Small intestine (tissue), 7 donors: ENCODE results near the gene FLRT2. TPM values are rescaled to one million over a fixed set of nuclear protein-coding genes. Genes with fewer than 3 reads are reported as not detected.

ENCODE experiments used
- DNase-seq, 2 donors: peaks; one replicate each; pipeline versions ENCODE4 v3.0.0 to v3.0.0-alpha.2; 2013
- FAIRE-seq: peaks from 2 replicates; lab custom pipeline; 2012; peaks lifted over from hg19 to GRCh38; lab: Jason Lieb, UNC
- H3K27ac ChIP-seq, 3 donors: one replicate each; pipeline ENCODE4 v1.5.1; 2013; ENCODE audit warnings: low read length in 2 of 3, mild to moderate bottlenecking in 2 of 3, control low read depth in 1 of 3, inconsistent platforms in 1 of 3, low read depth in 1 of 3, moderate library complexity in 1 of 3
- H3K27me3 ChIP-seq, 3 donors: one replicate each; pipeline ENCODE4 v1.6.1; 2013; ENCODE audit warnings: low read length in 3 of 3, inconsistent platforms in 1 of 3; ENCODE audit not compliant: control insufficient read depth in 3 of 3, insufficient read depth in 3 of 3
- H3K36me3 ChIP-seq, 3 donors: one replicate each; pipeline ENCODE4 v1.6.1; 2013; ENCODE audit warnings: low read length in 3 of 3, inconsistent platforms in 1 of 3, low read depth in 1 of 3, mild to moderate bottlenecking in 1 of 3, moderate library complexity in 1 of 3; ENCODE audit not compliant: control insufficient read depth in 3 of 3, insufficient read depth in 2 of 3
- H3K4me1 ChIP-seq, 3 donors: one replicate each; pipeline ENCODE4 v1.6.1; 2013; ENCODE audit warnings: low read length in 2 of 3, inconsistent platforms in 1 of 3, low read depth in 1 of 3, mild to moderate bottlenecking in 1 of 3, moderate library complexity in 1 of 3; ENCODE audit not compliant: control insufficient read depth in 3 of 3, insufficient read depth in 2 of 3
- H3K4me3 ChIP-seq, 3 donors: one replicate each; pipeline ENCODE4 v1.5.1; 2013; ENCODE audit warnings: low read length in 3 of 3, control low read depth in 1 of 3, inconsistent platforms in 1 of 3, low read depth in 1 of 3, mild to moderate bottlenecking in 1 of 3, moderate library complexity in 1 of 3
- H3K9me3 ChIP-seq, 2 donors: one replicate each; pipeline ENCODE4 v1.6.1; 2013; ENCODE audit warnings: low read depth in 1 of 2, low read length in 1 of 2; ENCODE audit not compliant: control insufficient read depth in 2 of 2, insufficient read depth in 1 of 2
- WGBS, 3 donors: extraction: QIAGEN DNeasy Blood & Tissue Kit; methylation state at CpG; one replicate each; pipeline ENCODE4 v1.1.7; 2013; 5-methylcytosine and 5-hydroxymethylcytosine counted together
- polyA plus RNA-seq, 4 donors: library from polyadenylated mRNA; stranded (reverse) in 3 of 4; unstranded in 1 of 4; fragments of 200-250 nt in 3 of 4; fragments of 120-200 nt in 1 of 4; gene quantifications; one replicate each; pipeline versions ENCODE4 v1.2.1 to v1.2.3, GENCODE V29; 2013
- donor health status: healthy with polysubstance abuse.
- donor health status: control.
- donor health status: control.
- donor health status: Bipolar disorder and iron deficiency.
- donor health status: healthy.

FLRT2 gene
- polyA plus RNA-seq, 4 donors = under 0.01 to 15.2 (median 2.7) TPM; not detected in 1

DNA sequence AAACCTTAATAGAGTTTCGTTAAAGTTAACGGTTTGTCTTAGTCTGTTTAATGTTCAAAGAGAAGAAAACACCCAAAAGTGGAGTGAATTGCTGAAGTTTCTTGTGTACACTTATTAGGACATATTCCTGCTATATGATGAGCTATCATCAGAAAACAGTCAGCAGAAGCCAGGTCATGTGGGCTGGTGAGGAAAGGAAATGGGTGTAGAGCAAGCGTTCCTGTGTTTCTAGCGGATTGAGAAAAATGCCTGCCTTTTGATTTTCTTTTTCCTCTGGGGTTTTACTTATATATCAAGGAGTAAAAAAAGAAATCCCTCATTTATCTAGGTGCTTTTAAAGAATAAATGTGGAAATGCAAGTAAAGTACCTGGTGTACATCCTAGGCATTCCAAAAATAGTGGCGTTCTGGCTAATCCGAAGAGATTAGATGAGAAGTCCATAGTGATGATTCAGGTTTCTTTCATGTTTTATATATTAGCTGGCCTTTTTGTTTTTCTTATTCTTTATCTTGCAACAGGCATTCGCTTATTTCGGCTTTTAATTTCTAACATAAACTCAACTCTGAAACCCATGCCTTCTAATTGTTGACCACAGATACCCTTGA, 50.7 kb downstream of the FLRT2 start:
- 90 to 97% (median 91%) methylated on average over 8 of the region's 8 CpGs for WGBS, 3 donors

DNA sequence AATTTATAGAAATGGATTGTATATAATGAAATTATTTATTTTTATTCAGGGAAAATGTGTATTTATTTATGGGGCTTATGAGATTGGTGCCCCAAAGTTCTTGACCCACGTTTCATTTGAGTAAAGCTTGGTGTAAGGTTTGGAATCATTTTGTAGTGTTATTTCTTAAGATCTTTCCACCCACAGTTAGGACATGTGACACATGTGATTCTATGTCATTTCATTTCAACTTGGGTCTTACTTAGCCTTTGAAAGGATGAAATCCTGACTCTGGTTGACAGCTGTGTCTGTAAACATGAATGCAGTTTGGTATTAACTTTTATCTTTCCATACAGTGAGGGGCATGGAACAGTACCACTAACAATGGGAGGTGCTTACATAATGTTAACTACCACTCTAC, 51.7 kb downstream of the FLRT2 start:
- FAIRE-seq (no peak), DNase-seq (no peak)
- H3K36me3 ChIP-seq = peaks cover 0 to 3% (median 0%) of the 10 kb centered on the region in 3 donors
- no peak overlapping the region for H3K4me3 ChIP-seq
- no peaks in the 10 kb centered on the region for H3K4me1 ChIP-seq
- H3K27me3 ChIP-seq = no peaks in the 10 kb centered on the region
- H3K27ac ChIP-seq = no peak overlapping the region
- peaks cover 0 to 3% of the 10 kb centered on the region in 2 donors for H3K9me3 ChIP-seq
- WGBS, 3 donors = 52 to 59% (median 55%) methylated on average over 1 of the region's 1 CpG

More for the DNA sequence above, 50.7 kb downstream of the FLRT2 start:
- no peak for DNase-seq
- H3K27me3 ChIP-seq = no peaks in the 10 kb centered on the region
- H3K4me1 ChIP-seq = no peaks in the 10 kb centered on the region
- H3K36me3 ChIP-seq = peaks cover 0 to 3% (median 0%) of the 10 kb centered on the region in 3 donors
- no peak overlapping the region for H3K27ac ChIP-seq
- no peak overlapping the region for H3K4me3 ChIP-seq
- peaks cover 0 to 3% of the 10 kb centered on the region in 2 donors for H3K9me3 ChIP-seq
- FAIRE-seq = no peak

DNA sequence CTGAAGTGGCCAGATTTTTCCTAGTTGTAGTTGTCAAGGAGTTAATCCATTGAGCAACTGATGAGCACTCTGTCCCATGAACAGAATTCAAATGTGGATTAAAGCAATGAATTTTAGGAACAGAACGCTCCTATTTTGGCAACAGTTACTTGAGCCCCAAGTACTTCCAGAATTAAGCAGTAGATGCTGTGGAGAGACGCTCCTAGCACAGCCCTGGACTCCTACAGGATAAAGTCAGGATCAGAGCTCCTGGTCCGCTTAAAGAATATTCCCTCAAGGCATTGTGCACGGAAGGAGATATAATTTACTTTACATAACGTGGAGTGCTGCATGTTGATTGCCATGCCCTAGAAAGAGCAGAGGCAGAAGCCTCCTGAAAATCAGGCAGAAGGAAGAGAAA, 53.4 kb downstream of the FLRT2 start:
- H3K36me3 ChIP-seq = no peaks in the 10 kb centered on the region
- peaks cover 0 to 3% of the 10 kb centered on the region in 2 donors for H3K9me3 ChIP-seq
- H3K4me3 ChIP-seq = no peak overlapping the region
- 70 to 76% (median 75%) methylated on average over 5 of the region's 5 CpGs for WGBS, 3 donors
- DNase-seq = no peak
- no peaks in the 10 kb centered on the region for H3K4me1 ChIP-seq
- H3K27me3 ChIP-seq = no peaks in the 10 kb centered on the region
- H3K27ac ChIP-seq = no peak overlapping the region
- FAIRE-seq = no peak

DNA sequence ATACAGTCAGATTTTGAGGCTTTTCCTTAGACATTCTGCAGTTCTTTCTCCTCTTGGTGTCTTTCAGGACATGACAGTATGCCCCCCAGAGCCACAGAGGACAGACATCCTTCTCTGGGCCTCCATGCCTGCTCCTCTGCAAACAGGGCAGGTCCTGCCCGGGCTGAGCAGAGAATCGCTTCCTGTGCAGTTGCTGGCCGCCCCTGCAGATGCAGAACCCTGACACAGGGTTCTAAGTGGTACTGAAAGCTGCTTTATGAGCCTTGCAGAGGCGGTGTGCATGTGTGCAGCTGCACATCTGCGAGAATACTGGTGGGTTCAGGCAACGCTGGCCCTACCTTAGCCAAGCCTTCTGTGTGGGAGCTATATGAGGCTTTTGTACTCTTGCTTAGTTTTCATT, 54.5 kb downstream of the FLRT2 start:
- WGBS, 3 donors = 58 to 69% (median 64%) methylated on average over 6 of the region's 6 CpGs
- Histone ChIP-seq H3K4me3 (no peak overlapping the region), H3K36me3 (no peaks in the 10 kb centered on the region), H3K27me3 (no peaks in the 10 kb centered on the region), H3K4me1 (no peaks in the 10 kb centered on the region), H3K27ac (no peak overlapping the region), H3K9me3 (peaks cover 0 to 3% of the 10 kb centered on the region in 2 donors)
- no peak for FAIRE-seq
- no peak for DNase-seq

DNA sequence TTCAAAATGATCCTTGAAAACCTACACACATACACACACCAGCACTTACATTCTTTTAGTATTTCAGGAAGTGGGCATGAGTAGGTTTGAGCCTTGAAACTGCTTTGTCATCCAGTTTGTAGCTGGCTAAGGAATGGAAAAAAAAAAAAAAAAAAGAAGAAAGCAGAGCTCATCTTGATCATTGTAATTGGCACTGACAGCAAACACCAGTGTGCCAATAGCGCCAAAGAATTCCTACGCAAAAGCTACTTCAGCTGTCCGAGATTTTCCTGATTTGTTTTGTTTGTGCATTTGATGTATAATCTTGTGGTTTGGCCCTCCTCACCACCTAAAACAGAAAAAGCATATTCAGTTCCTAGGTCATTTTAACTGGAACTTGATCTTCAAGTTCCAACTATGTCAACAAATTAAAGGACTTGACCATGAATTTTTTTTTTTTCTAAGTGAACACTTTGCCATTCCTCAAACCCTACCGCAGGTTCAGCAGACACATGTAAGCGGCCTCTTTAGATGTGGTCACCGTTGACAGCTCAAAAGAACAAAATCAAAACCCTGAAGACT, 57.3 kb downstream of the FLRT2 start:
- Histone ChIP-seq H3K36me3 (no peaks in the 10 kb centered on the region), H3K9me3 (peaks cover 0 to 3% of the 10 kb centered on the region in 2 donors), H3K27me3 (no peaks in the 10 kb centered on the region), H3K4me1 (no peaks in the 10 kb centered on the region), H3K4me3 (no peak overlapping the region), H3K27ac (no peak overlapping the region)
- no peak for DNase-seq
- 55 to 76% (median 57%) methylated on average over 6 of the region's 6 CpGs for WGBS, 3 donors
- no peak for FAIRE-seq

DNA sequence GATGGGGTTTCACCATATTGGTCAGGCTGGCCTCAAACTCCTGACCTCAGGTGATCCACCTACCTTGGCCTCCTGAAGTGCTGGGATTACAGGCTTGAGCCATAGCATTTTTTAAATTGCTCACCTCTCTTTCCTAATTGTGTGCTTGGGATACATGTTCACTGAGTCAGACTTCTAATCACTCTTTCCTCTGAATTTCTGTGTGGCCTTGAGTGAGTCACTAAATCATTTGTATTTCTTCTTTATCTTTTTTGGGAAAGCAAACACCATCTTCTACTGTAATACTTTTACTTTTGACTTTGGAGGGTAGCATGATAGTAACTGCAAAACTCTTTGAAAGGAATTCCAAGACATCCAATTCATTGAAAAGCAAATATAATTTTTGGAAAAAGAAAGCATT, 60.8 kb downstream of the FLRT2 start:
- no peak overlapping the region for H3K27ac ChIP-seq
- H3K27me3 ChIP-seq = no peaks in the 10 kb centered on the region
- no peaks in the 10 kb centered on the region for H3K4me1 ChIP-seq
- no peaks in the 10 kb centered on the region for H3K9me3 ChIP-seq
- DNase-seq = no peak
- H3K4me3 ChIP-seq = no peak overlapping the region
- no peaks in the 10 kb centered on the region for H3K36me3 ChIP-seq
- FAIRE-seq = no peak

DNA sequence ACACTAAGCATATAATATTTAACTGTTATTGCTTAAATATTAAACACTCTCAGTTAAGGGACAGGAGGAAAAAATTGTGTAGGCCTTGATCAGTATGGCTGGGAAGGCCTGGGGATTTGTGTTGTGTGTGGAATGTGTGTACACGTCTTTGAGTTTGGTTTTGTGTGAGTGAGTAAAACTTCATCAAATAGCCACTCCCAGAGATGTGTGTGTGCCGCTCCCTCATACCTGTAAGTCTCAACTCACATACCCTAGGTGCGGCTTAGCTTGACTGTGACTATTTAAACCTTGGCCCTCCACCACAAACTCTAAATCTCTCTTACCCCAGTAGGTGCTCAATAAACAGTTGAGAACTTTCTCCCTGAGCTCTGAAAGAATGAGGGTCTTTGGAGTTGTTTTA, 64.3 kb downstream of the FLRT2 start:
- no peak for FAIRE-seq

DNA sequence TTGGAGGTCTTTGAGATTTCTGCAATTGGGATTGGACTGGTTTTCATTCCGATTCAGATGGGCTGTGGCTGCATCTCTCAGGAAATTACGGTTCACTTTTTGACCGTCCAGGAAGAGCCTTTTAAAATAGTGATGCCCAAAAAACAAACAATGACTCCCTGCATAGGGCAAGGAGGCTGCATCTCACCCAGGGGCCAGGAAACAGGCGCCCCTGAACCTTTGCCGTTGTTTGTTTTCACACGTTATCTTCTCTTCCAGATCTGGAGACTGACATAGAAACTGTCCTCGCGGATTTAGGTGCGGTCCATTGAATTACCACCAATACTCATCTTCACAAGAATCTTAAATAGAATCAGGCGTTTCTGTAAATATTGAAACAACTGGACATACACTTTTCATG, 66.0 kb downstream of the FLRT2 start:
- H3K9me3 ChIP-seq = no peaks in the 10 kb centered on the region
- DNase-seq (no peak), FAIRE-seq (no peak)
- WGBS, 3 donors = 81 to 88% (median 86%) methylated on average over 10 of the region's 10 CpGs
- no peak overlapping the region for H3K4me3 ChIP-seq
- H3K36me3 ChIP-seq = no peaks in the 10 kb centered on the region
- H3K27ac ChIP-seq = no peak overlapping the region
- no peaks in the 10 kb centered on the region for H3K4me1 ChIP-seq
- no peaks in the 10 kb centered on the region for H3K27me3 ChIP-seq

More for the DNA sequence above, 64.3 kb downstream of the FLRT2 start:
- no peaks in the 10 kb centered on the region for H3K4me1 ChIP-seq
- H3K27ac ChIP-seq = no peak overlapping the region
- no peaks in the 10 kb centered on the region for H3K36me3 ChIP-seq
- no peaks in the 10 kb centered on the region for H3K27me3 ChIP-seq
- 78 to 91% (median 87%) methylated on average over 3 of the region's 3 CpGs for WGBS, 3 donors
- no peak for DNase-seq
- no peaks in the 10 kb centered on the region for H3K9me3 ChIP-seq
- no peak overlapping the region for H3K4me3 ChIP-seq

DNA sequence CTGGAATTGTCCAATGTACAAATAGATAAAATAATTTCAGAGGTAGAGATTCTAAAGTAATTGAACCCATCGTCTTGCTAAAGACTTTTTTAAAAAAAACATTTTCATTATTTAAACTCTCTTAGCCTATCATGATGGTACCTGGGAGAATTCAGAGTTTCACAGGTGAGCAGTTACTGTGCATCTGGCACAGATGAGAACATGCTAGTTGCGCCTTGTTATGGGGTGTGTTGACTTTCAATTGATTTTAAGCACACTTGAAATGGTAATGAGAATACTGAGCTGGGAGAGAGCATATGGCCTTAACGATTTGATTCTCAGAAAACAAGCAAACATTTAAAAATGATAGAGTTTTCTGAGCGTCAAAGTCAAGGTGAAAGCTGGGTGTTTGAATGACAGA, 66.6 kb downstream of the FLRT2 start:
- FAIRE-seq = no peak
- WGBS, 3 donors = 79 to 88% (median 84%) methylated on average over 4 of the region's 4 CpGs

More for the DNA sequence above, 66.6 kb downstream of the FLRT2 start:
- Histone ChIP-seq H3K4me3 (no peak overlapping the region), H3K27me3 (no peaks in the 10 kb centered on the region), H3K27ac (no peak overlapping the region), H3K36me3 (no peaks in the 10 kb centered on the region), H3K4me1 (no peaks in the 10 kb centered on the region), H3K9me3 (no peaks in the 10 kb centered on the region)
- no peak for DNase-seq
